GM23338 (cell line): ENCODE measurements around the gene DNASE1L1.

Experiments used
- CREB1 ChIP-seq: fragments of 250-450 bp; sonication (Bioruptor Pico); IDR thresholded peaks from 2 replicates; pipeline ENCODE4 v1.5.0; 2020; ENCODE audit warnings: low read depth, mild to moderate bottlenecking, moderate library complexity
- EZH2 ChIP-seq: fragments of 200-600 bp; sonication (generic); IDR thresholded peaks from one replicate; pipeline ENCODE4 v1.8.0; 2017; ENCODE audit warnings: antibody characterized with exemption, mild to moderate bottlenecking, low read depth; ENCODE audit not compliant: unreplicated experiment
- EZH2phosphoT487 ChIP-seq: fragments of 200-600 bp; sonication (generic); IDR thresholded peaks from one replicate; pipeline ENCODE4 v1.8.1; 2018; ENCODE audit warnings: antibody characterized with exemption; ENCODE audit not compliant: unreplicated experiment
- JUNB ChIP-seq: IDR thresholded peaks from one replicate; pipeline ENCODE4 v1.6.1; 2016; ENCODE audit warnings: antibody characterized with exemption; ENCODE audit not compliant: unreplicated experiment
- STAT1 ChIP-seq: IDR thresholded peaks from one replicate; pipeline ENCODE4 v1.6.1; 2016; ENCODE audit warnings: antibody characterized with exemption; ENCODE audit not compliant: unreplicated experiment
- ZNF114 ChIP-seq: fragments of 250-450 bp; sonication (Bioruptor Pico); IDR thresholded peaks from 2 replicates; pipeline ENCODE4 v1.5.0; 2020; ENCODE audit warnings: mild to moderate bottlenecking, moderate library complexity
- TF ChIP-seq, protein P1 (sequence below), 2 experiments: fragments of 200-600 bp in 1 of 2; sonication (generic) in 1 of 2; conservative IDR thresholded peaks; 2 replicates each; pipeline versions ENCODE4 v1.5.1 to v1.6.1; 2016 to 2017; ENCODE audit warnings: antibody characterized with exemption in 2 of 2, low read depth in 2 of 2, mild to moderate bottlenecking in 2 of 2, moderate library complexity in 1 of 2
- TF ChIP-seq, protein P2 (sequence below): IDR thresholded peaks from 2 replicates; pipeline ENCODE4 v1.6.1; 2016; ENCODE audit warnings: antibody characterized with exemption
- TF ChIP-seq, protein P3 (sequence below): IDR thresholded peaks from one replicate; pipeline ENCODE4 v1.6.1; 2018; ENCODE audit warnings: antibody characterized with exemption; ENCODE audit not compliant: unreplicated experiment

DNA sequence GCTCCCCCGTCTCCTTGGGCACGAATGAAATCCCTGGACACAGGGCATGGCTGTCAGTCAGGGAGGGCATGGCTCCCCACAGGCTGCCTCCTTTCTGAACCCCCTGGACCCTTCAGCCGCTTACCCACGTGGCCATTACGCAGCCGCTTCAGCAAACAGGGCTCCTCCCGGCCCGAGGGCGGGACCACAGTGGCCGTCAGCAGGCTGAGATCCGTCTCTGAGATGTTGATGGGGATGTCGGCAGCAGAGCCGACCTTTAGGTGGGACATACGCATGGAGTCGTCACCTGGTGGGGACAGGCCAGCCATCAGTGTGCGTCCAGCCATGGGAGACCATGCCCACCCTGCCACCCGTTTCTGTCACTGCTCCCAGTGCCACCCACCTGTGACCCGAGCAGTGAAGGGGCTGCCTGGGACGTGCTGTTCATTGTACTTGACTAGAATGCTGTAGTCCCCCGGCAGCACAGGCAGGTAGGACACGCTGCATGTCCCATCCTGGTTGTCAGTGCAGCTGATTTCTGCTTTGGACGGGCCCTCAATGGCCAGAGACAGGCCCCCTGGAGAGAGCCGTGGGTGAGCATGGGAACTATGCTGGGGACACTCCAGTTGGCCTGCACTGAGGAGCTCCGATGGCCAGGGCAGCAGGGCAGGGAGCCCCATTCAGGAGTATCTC, 55.7 kb downstream of the DNASE1L1 start:
- TF ChIP-seq EZH2phosphoT487 (no peak), ZNF114 (CRISPR knock-in tag) (no peak), CREB1 (CRISPR knock-in tag) (no peak), JUNB (no peak), EZH2 (no peak), STAT1 (no peak)
- TF ChIP-seq, protein P1, sequence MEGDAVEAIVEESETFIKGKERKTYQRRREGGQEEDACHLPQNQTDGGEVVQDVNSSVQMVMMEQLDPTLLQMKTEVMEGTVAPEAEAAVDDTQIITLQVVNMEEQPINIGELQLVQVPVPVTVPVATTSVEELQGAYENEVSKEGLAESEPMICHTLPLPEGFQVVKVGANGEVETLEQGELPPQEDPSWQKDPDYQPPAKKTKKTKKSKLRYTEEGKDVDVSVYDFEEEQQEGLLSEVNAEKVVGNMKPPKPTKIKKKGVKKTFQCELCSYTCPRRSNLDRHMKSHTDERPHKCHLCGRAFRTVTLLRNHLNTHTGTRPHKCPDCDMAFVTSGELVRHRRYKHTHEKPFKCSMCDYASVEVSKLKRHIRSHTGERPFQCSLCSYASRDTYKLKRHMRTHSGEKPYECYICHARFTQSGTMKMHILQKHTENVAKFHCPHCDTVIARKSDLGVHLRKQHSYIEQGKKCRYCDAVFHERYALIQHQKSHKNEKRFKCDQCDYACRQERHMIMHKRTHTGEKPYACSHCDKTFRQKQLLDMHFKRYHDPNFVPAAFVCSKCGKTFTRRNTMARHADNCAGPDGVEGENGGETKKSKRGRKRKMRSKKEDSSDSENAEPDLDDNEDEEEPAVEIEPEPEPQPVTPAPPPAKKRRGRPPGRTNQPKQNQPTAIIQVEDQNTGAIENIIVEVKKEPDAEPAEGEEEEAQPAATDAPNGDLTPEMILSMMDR (conservative IDR thresholded peaks at IDR 0.05; ENCODE audit: low read depth in 2 of 2): no peak
- TF ChIP-seq, protein P2, sequence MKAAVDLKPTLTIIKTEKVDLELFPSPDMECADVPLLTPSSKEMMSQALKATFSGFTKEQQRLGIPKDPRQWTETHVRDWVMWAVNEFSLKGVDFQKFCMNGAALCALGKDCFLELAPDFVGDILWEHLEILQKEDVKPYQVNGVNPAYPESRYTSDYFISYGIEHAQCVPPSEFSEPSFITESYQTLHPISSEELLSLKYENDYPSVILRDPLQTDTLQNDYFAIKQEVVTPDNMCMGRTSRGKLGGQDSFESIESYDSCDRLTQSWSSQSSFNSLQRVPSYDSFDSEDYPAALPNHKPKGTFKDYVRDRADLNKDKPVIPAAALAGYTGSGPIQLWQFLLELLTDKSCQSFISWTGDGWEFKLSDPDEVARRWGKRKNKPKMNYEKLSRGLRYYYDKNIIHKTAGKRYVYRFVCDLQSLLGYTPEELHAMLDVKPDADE: no peak
- TF ChIP-seq, protein P3, sequence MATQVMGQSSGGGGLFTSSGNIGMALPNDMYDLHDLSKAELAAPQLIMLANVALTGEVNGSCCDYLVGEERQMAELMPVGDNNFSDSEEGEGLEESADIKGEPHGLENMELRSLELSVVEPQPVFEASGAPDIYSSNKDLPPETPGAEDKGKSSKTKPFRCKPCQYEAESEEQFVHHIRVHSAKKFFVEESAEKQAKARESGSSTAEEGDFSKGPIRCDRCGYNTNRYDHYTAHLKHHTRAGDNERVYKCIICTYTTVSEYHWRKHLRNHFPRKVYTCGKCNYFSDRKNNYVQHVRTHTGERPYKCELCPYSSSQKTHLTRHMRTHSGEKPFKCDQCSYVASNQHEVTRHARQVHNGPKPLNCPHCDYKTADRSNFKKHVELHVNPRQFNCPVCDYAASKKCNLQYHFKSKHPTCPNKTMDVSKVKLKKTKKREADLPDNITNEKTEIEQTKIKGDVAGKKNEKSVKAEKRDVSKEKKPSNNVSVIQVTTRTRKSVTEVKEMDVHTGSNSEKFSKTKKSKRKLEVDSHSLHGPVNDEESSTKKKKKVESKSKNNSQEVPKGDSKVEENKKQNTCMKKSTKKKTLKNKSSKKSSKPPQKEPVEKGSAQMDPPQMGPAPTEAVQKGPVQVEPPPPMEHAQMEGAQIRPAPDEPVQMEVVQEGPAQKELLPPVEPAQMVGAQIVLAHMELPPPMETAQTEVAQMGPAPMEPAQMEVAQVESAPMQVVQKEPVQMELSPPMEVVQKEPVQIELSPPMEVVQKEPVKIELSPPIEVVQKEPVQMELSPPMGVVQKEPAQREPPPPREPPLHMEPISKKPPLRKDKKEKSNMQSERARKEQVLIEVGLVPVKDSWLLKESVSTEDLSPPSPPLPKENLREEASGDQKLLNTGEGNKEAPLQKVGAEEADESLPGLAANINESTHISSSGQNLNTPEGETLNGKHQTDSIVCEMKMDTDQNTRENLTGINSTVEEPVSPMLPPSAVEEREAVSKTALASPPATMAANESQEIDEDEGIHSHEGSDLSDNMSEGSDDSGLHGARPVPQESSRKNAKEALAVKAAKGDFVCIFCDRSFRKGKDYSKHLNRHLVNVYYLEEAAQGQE: no peak
